Measurements from ENCODE around the gene ZNF14.
"Not testable (repeated sequence)": the region's sequence is repeated elsewhere in the genome, so short reads cannot be mapped to it uniquely, and the experiment has no call there.

ZNF14 gene

GRCh38 chr19:19746286-19747213 is 13.6 kb upstream of the ZNF14 start:
- DNase-seq (ENCODE audit: low read depth), result no peak

DNA sequence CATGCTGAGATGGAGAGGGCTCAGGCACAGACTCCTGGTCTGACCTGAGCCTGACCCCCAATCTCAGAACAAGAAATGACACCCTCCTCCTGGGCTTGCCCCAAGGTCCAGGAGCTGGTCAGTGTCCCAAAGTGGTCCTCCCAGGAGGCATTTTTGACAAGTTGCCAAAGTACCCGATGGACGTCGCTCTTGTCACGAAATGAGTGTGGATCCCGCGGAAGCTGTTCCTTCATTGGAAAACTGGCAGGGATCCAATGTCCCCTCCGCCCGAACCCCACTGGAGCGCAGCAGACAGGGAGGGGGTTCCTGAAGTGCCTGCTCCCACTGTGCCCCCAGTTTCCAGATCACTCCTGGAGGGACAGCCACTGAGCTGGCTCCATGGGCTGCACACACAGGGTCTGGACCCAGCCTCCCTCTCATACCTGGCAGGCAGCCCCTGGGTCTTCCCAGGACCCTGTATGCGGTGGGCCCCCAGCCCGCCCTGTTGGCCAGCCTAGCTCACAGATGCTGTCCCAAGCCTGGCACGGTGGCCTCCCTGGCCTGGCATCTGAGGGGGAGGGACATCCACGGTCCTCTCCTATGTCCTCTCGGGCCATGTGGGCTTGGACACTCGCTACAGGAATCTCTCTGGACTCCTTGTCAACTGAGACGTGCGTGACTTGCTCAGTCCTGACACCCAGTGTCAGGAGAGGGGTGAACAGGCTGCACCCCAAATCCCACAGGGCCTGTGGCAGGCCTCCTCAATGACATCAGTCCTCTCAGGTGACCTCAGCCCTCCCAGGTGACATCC is 12.8 kb upstream of the ZNF14 start:
- no peak for DNase-seq (ENCODE audit: low read depth)

- no peak for DNase-seq (ENCODE audit: low read depth)
Measured at GRCh38 chr19:19744641-19745040, 11.7 kb upstream of the ZNF14 start.

GRCh38 chr19:19743921-19744320 is 11.0 kb upstream of the ZNF14 start:
- not testable (repeated sequence) for DNase-seq (ENCODE audit: low read depth)

GRCh38 chr19:19743176-19743575 is 10.3 kb upstream of the ZNF14 start:
- DNase-seq (ENCODE audit: low read depth), result no peak

- no peak for DNase-seq (ENCODE audit: low read depth)
Measured at GRCh38 chr19:19742773-19743172, 9.9 kb upstream of the ZNF14 start.

DNA sequence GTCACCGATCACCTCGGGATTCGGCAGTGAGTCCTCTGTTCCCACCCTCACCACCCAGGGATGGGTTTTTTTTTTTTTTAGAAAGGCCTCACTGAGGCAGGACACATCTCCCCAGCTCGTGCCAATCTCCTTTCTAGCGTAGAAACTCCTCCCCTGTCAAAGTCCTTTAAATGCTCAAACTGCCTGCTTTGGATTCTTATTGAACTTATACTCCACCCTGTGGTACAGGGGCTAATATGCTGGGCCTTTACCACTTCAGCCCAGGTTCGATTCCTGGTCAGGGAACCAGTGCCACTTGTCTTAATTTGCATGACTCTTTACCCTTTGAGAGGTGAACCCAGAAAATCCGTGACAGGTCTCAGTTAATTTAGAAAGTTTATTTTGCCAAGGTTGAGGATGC is 8.3 kb upstream of the ZNF14 start:
- DNase-seq (ENCODE audit: low read depth), result no peak

DNA sequence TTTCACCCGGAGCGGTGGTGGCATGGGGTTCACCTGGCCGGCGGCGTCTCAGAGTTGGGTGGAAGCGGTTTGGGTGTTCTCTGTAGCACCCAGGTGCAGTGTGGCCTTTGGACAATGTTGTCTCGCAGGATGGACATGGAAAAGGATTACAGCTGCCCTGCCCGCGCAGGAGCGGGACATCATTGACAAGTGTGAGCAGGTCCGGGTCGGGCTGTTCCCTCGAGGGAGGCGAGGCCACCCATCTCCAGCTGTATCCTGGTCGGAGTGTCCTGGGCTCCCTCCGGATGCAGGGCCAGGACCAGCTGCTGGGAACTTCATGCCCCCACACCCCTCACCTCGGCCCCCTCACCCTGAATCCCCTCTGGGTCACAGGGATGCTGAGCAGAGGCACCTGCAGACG is 7.8 kb upstream of the ZNF14 start:
- DNase-seq (ENCODE audit: low read depth), result no peak

- DNase-seq (ENCODE audit: low read depth), result no peak
Measured at GRCh38 chr19:19738564-19738963, 5.7 kb upstream of the ZNF14 start.

DNA sequence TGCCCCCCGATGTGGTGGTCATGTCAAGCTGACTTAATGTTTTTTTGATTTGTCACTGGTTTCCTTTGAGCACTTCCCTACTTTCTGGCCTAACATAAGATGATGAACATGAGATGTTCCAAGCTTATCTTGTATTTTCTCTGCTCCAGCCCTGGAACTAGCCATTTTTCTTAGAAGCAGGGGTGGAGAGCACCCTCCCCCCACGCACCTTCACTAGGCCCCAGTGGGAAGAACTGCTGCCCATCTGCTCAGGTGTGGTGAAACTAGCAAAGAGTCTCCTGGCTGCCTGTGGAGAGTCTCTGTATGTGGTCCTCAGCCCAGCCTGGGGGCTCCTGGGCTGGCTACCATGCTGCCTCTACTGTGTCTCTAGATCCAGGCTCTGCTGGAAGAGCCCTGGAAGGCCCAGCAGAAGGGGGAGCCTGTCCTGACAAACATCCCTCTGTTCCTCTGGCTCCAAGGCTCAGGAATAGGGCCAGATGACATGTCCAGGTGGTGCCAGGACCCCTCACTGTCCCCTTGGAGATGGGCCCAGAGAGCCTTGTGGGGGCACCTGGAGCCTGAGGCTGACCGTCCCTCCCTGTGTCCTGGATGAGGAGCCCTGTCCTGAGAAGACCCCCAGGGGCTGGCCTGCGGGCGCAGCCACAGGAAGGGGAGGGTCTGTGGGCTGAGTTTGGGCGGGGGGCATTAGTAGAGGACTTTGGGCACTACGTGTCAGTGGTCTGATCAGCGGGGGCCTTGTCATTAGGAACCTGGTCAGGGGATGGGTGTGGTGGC is 4.8 kb upstream of the ZNF14 start:
- DNase-seq (ENCODE audit: low read depth), result no peak

GRCh38 chr19:19721896-19722295 is 11.0 kb downstream of the ZNF14 start:
- no peak for DNase-seq (ENCODE audit: low read depth)

DNA sequence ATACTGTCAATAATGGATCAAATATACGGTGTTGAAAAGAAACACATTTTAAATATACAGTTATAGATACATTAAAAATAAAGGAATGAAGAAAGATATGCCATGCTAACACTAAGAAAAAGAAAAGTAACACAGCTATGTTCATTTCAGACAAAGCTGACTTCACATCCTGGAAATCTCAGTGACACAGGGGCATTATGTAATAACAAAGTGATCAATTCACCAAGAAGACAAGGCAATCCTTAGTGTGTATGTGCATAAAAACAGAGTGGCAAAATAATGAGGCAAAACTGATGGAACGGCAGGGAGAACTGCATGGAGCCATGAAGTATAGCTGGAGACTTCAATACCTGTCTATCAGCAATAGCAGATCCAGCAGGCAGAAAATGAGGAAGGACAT is 13.1 kb downstream of the ZNF14 start:
- no peak for DNase-seq (ENCODE audit: low read depth)

DNA sequence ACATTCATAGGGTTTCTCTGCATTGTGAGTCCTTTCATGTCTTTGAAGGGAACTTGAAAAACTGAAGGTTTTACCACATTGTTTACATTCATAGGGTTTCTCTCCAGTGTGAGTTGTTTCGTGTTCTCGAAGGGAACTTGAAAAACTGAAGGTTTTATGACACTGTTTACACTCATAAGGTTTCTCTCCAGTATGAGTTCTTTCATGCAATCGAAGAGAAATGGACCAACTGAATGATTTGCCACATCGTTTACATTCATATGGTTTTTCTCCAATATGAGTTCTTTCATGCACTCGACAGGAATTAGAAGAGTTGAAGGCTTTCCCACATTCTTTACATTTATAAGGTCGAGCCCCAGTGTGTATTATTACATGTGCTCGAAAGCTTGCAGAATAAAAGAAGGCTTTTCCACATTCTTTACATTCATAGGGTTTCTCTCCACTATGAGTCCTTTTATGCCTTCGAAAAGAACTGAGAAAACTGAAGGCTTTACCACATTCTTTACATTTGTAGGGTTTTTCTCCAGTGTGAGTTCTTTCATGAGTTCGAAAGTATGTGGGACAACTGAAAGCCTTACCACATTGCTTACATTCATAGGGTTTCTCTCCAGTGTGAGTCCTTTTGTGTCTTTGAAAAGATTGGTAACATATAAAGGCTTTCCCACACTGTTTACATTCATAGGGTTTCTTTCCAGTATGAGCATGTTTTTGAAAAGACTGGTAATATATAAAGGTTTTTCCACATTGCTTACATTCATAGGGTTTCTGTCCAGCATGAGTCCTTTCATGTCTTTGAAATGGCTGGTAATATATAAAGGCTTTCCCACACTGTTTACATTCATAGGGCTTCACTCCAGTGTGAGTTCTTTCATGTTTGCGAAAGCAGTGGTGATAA is 20.7 kb downstream of the ZNF14 start:
- no peak for DNase-seq (ENCODE audit: low read depth)

GRCh38 chr19:19711306-19711933 is 21.5 kb downstream of the ZNF14 start:
- DNase-seq (ENCODE audit: low read depth), result no peak

DNA sequence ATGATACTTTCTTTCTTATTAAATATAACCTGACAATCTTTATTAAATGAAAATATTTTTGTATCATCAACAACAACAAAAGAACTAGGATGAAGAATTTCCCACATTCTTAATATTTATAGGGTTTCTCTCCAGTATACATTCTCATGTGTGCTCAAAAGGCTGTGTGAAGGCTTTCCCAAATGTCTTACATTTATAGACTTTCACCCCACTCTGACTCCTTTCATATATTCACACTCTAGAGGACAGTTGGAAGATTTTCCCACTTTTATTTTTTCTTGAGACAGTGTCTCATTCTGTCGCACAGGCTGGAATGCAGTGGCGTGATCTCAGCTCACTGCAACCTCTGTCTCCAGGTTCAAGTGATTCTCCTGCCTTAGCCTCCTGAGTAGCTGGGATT is 22.4 kb downstream of the ZNF14 start:
- no peak for DNase-seq (ENCODE audit: low read depth)

DNA sequence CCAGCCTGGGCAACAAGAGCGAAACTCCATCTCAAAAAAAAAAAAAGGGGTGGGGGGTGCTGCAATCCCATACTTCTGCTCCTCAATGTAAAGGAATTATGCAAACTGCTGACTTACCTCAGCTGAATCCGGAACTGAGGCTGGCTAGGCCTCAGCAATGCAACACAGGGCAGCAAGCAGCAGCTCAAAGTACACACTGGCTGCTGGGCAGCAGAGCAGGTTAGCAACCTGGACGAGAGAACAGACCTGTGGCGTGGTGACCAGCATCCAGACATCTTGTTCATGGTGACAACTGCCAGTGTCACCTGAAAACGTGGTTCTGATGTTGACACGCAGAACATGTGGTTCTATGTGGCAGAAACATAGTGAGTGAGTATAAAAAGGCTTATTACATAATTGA is 28.1 kb downstream of the ZNF14 start:
- no peak for DNase-seq (ENCODE audit: low read depth)

DNA sequence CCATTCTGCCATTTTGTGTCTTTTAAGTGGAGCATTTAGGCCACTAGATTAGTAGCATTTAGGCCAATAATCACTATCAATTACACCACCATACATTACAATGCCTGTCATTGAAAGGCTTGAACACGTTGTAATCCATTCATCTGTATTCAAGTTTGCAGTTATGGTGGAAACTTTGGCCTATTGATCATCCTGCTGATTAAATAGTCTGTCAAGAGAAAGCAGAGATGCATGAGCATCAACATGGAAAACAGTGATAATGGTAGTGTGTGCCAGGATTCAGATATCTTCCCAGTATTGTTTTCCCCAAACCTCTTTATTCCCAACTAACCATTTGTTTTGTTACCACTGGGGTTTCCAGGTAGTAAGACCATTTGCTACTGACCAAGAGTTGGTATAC is 32.4 kb downstream of the ZNF14 start:
- not testable (repeated sequence) for DNase-seq (ENCODE audit: low read depth)

DNA sequence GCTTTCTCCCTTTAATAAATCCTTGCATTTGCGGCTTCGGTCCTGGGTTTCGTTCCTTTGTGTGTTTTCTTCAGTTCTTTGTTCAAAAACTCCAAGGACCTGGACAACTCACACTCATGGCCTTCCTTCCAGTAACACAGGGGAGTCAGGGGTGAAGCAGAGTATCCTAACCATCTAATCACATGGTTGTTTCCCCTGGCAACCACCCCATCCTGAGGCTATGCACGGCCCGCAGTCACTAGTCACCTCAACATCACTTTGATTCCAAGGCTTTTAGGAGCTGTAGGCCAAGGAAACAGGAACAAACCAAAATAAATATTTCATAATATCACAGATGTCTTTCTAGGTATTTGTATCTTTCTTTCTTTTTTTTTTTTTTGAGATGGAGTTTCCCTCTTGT is 35.3 kb downstream of the ZNF14 start:
- DNase-seq (ENCODE audit: low read depth), result no peak

GRCh38 chr19:19696386-19696785 is 36.5 kb downstream of the ZNF14 start:
- no peak for DNase-seq (ENCODE audit: low read depth)

GRCh38 chr19:19691683-19692082 is 41.2 kb downstream of the ZNF14 start:
- DNase-seq (ENCODE audit: low read depth), result no peak

DNA sequence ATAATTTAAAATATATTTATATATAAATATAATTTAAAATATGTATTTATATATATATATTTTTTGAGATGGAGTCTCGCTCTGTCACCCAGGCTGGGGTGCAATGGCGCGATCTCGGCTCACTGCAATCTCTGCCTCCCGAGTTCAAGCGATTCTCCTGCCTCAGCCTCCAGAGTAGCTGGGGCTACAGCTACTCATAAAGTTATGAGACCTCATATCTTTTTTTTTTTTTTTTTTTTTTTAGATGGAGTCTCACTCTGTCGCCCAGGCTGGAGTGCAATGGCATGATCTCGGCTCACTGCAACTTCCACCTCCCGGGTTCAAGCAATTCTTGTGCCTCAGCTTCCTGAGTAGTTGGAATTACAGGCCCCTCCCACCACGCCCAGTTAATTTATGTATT is 43.9 kb downstream of the ZNF14 start:
- DNase-seq (ENCODE audit: low read depth), result not testable (repeated sequence)

All from activated T-helper 1 cell treated with Interleukin-2 at 50 U/mL for 16 hours (primary cell).